Ascending aorta (tissue), 2 donors: Measurements from ENCODE around the gene TBC1D1. TPM values are rescaled to one million over a fixed set of nuclear protein-coding genes. Genes with fewer than 3 reads are reported as not detected.

Experiments used
- DNase-seq, 2 donors: peaks; one replicate each; pipeline ENCODE4 v3.0.0-alpha.2; 2019; ENCODE audit warnings: low spot score in 2 of 2
- H3K27ac ChIP-seq, 2 donors: fragments of 200-600 bp; sonication (generic); one replicate each; pipeline ENCODE4 v1.5.1; 2016 to 2017; ENCODE audit warnings: mild to moderate bottlenecking in 1 of 2
- H3K27me3 ChIP-seq: fragments of 200-600 bp; sonication (generic); one replicate; pipeline ENCODE4 v1.5.1; 2017
- H3K36me3 ChIP-seq, 2 donors: fragments of 200-600 bp; sonication (generic); one replicate each; pipeline ENCODE4 v1.5.1; 2016
- H3K4me1 ChIP-seq, 2 donors: fragments of 200-600 bp; sonication (generic); one replicate each; pipeline ENCODE4 v1.5.1; 2016 to 2017; ENCODE audit warnings: mild to moderate bottlenecking in 1 of 2
- H3K4me3 ChIP-seq, 2 donors: fragments of 200-600 bp; sonication (generic); one replicate each; pipeline ENCODE4 v1.5.1; 2016 to 2017; ENCODE audit warnings: mild to moderate bottlenecking in 1 of 2
- H3K9me3 ChIP-seq, 2 donors: fragments of 200-600 bp; sonication (generic); one replicate each; pipeline ENCODE4 v1.5.1; 2016
- CTCF ChIP-seq, 3 experiments: fragments of 200-600 bp in 2 of 3; fragments of 450-650 bp in 1 of 3; sonication (generic) in 2 of 3; IDR thresholded peaks; one replicate each; pipeline ENCODE4 v1.5.1; 2016 to 2019; ENCODE audit warnings: antibody characterized with exemption in 3 of 3, mild to moderate bottlenecking in 1 of 3, moderate library complexity in 1 of 3
- intact Hi-C: fragments of 100-400 bp; cut with DNase I; formaldehyde crosslinking; loops from one replicate; pipeline ENCODE4 v1.15.1; 2023
- total RNA-seq: library from RNA; depleted of rRNA; stranded (reverse); fragments of >200 nt; gene quantifications from one replicate; pipeline ENCODE4 v1.1.0, GENCODE V29; 2016

TBC1D1 gene
- total RNA-seq, 1 donor from 2014 or later = 132 TPM

- H3K36me3 ChIP-seq = peaks cover 34 to 59% of the 10 kb centered on the region in 2 donors
These were observed 159.9 kb downstream of the TBC1D1 start for GRCh38 chr4:38050560-38051350.

GRCh38 chr4:38055566-38055965 lies 164.7 kb downstream of the TBC1D1 start:
- intact Hi-C loops = no loop called here

More at GRCh38 chr4:38050560-38051350, 159.9 kb downstream of the TBC1D1 start:
- TF ChIP-seq CTCF (IDR thresholded peaks at IDR 0.05) = no peak
- intact Hi-C loops = no loop called here
- H3K9me3 ChIP-seq = no peaks in the 10 kb centered on the region
- H3K27ac ChIP-seq = peak overlapping the region; percentile 34 to 55
- no peaks in the 10 kb centered on the region for H3K27me3 ChIP-seq
- peaks cover 0 to 2% of the 10 kb centered on the region in 2 donors for H3K4me1 ChIP-seq
- no peak overlapping the region for H3K4me3 ChIP-seq
- no peak for DNase-seq

GRCh38 chr4:38056011-38056685 lies 165.3 kb downstream of the TBC1D1 start:
- H3K27ac ChIP-seq = peak overlapping the region; percentile 1 to 21
- peaks cover 33 to 54% of the 10 kb centered on the region in 2 donors for H3K36me3 ChIP-seq
- TF ChIP-seq CTCF (IDR thresholded peaks at IDR 0.05) = no peak
- H3K4me3 ChIP-seq = no peak overlapping the region
- no peaks in the 10 kb centered on the region for H3K4me1 ChIP-seq
- no peaks in the 10 kb centered on the region for H3K9me3 ChIP-seq
- no peak for DNase-seq
- H3K27me3 ChIP-seq = no peaks in the 10 kb centered on the region
- intact Hi-C loops = no loop called here

More at GRCh38 chr4:38055566-38055965, 164.7 kb downstream of the TBC1D1 start:
- Histone ChIP-seq H3K27ac (peak overlapping the region; percentile 1 to 21), H3K9me3 (no peaks in the 10 kb centered on the region), H3K4me3 (no peak overlapping the region), H3K27me3 (no peaks in the 10 kb centered on the region), H3K36me3 (peaks cover 30 to 53% of the 10 kb centered on the region in 2 donors), H3K4me1 (no peaks in the 10 kb centered on the region)
- no peak for DNase-seq
- TF ChIP-seq CTCF (IDR thresholded peaks at IDR 0.05) = no peak

GRCh38 chr4:38058151-38058550 lies 167.3 kb downstream of the TBC1D1 start:
- Histone ChIP-seq H3K36me3 (peaks cover 30 to 47% of the 10 kb centered on the region in 2 donors), H3K27ac (no peak overlapping the region), H3K27me3 (no peaks in the 10 kb centered on the region), H3K9me3 (no peaks in the 10 kb centered on the region), H3K4me1 (no peaks in the 10 kb centered on the region), H3K4me3 (no peak overlapping the region)
- intact Hi-C loops = no loop called here
- no peak for DNase-seq
- no peak for TF ChIP-seq CTCF (IDR thresholded peaks at IDR 0.05)

- Histone ChIP-seq H3K4me1 (no peaks in the 10 kb centered on the region), H3K9me3 (no peaks in the 10 kb centered on the region), H3K27me3 (no peaks in the 10 kb centered on the region), H3K4me3 (no peak overlapping the region), H3K36me3 (peaks cover 16 to 34% of the 10 kb centered on the region in 2 donors), H3K27ac (no peak overlapping the region)
- intact Hi-C loops = loop anchor here (5.0 to 10.0 kb wide), 5 partner anchors 116 to 796 kb away; partner anchors contain the start of gene TLR6
- no peak for DNase-seq
- no peak for TF ChIP-seq CTCF (IDR thresholded peaks at IDR 0.05)
These were observed 170.0 kb downstream of the TBC1D1 start for GRCh38 chr4:38060829-38061431.
